MM.1S (cell line): ENCODE results near the gene SRCIN1.

Experiments used
- DNase-seq: peaks from one replicate; pipeline ENCODE4 v3.0.0-alpha.2; 2015
- H2AFZ ChIP-seq: fragments of 300-600 bp; sonication (generic); 2 replicates; pipeline ENCODE4 v1.6.0; 2016; ENCODE audit warnings: antibody characterized with exemption, low read length
- H3F3A ChIP-seq: fragments of 300-600 bp; sonication (generic); 2 replicates; pipeline ENCODE4 v1.6.1; 2016; ENCODE audit warnings: mild to moderate bottlenecking, antibody characterized with exemption, low read length, moderate library complexity, mixed read lengths; ENCODE audit not compliant: insufficient read depth
- H3K27ac ChIP-seq: fragments of 300-600 bp; sonication (generic); 2 replicates; pipeline ENCODE4 v1.5.1; 2016; ENCODE audit warnings: mild to moderate bottlenecking, low read length
- H3K27me3 ChIP-seq: fragments of 300-600 bp; sonication (generic); replicated peaks from 2 replicates; pipeline ENCODE4 v1.6.0; 2016; ENCODE audit warnings: low read length; ENCODE audit not compliant: insufficient read depth
- H3K36me3 ChIP-seq: fragments of 300-600 bp; sonication (generic); replicated peaks from 2 replicates; pipeline ENCODE4 v1.6.1; 2016; ENCODE audit warnings: mild to moderate bottlenecking, low read length, mixed read lengths; ENCODE audit not compliant: insufficient read depth
- H3K4me1 ChIP-seq: fragments of 300-600 bp; sonication (generic); 2 replicates; pipeline ENCODE4 v1.6.1; 2016; ENCODE audit warnings: low read length, mixed read lengths
- H3K4me2 ChIP-seq: fragments of 300-600 bp; sonication (generic); 2 replicates; pipeline ENCODE4 v1.6.0; 2016; ENCODE audit warnings: low read depth, low read length
- H3K4me3 ChIP-seq: fragments of 300-600 bp; sonication (generic); 2 replicates; pipeline ENCODE4 v1.5.1; 2016; ENCODE audit warnings: low read length, mixed read lengths
- H3K79me2 ChIP-seq: fragments of 300-600 bp; sonication (generic); 2 replicates; pipeline ENCODE4 v1.6.1; 2016; ENCODE audit warnings: mixed run types, low read length, mixed read lengths
- H3K9ac ChIP-seq: fragments of 300-600 bp; sonication (generic); 2 replicates; pipeline ENCODE4 v1.6.1; 2016; ENCODE audit warnings: low read length, mixed read lengths
- H3K9me2 ChIP-seq: fragments of 300-600 bp; sonication (generic); replicated peaks from 2 replicates; pipeline ENCODE4 v1.6.1; 2016; ENCODE audit warnings: mild to moderate bottlenecking, low read length, mixed read lengths; ENCODE audit not compliant: insufficient read depth
- H3K9me3 ChIP-seq: fragments of 300-600 bp; sonication (generic); replicated peaks from 2 replicates; pipeline ENCODE4 v1.6.1; 2016; ENCODE audit warnings: mild to moderate bottlenecking, low read length, mixed read lengths; ENCODE audit not compliant: insufficient read depth
- H4K20me1 ChIP-seq: fragments of 300-600 bp; sonication (generic); 2 replicates; pipeline ENCODE4 v1.6.1; 2016; ENCODE audit warnings: mild to moderate bottlenecking, low read length, moderate library complexity, mixed read lengths; ENCODE audit not compliant: insufficient read depth
- CTCF ChIP-seq: fragments of 300-600 bp; sonication (generic); IDR thresholded peaks from 2 replicates; pipeline ENCODE4 v1.5.1; 2016; ENCODE audit warnings: antibody characterized with exemption, low read length, mixed read lengths
- EZH2 ChIP-seq: fragments of 300-600 bp; sonication (generic); optimal IDR thresholded peaks from 2 replicates; pipeline ENCODE3; 2017; ENCODE audit warnings: low read depth, mild to moderate bottlenecking, antibody characterized with exemption, low read length, mixed read lengths
- EZH2phosphoT487 ChIP-seq: fragments of 300-600 bp; sonication (generic); IDR thresholded peaks from 2 replicates; pipeline ENCODE4 v1.6.1; 2018; ENCODE audit warnings: antibody characterized with exemption, low read length

The SRCIN1 gene

GRCh38 chr17:38588788-38589174, 17.0 kb downstream of the SRCIN1 start:
- Histone ChIP-seq H3K4me3 (no peak overlapping the region), H3K27me3 (peaks cover 70% of the 10 kb centered on the region), H2AFZ (no peak overlapping the region), H3K4me2 (no peak overlapping the region), H3K9me3 (no peaks in the 10 kb centered on the region), H3K27ac (no peak overlapping the region), H3K9me2 (no peaks in the 10 kb centered on the region), H3F3A (no peaks in the 10 kb centered on the region), H3K36me3 (no peaks in the 10 kb centered on the region), H4K20me1 (no peaks in the 10 kb centered on the region), H3K9ac (no peak overlapping the region), H3K4me1 (peaks cover 15% of the 10 kb centered on the region), H3K79me2 (no peaks in the 10 kb centered on the region)
- DNase-seq, result no peak
- no peak for TF ChIP-seq EZH2phosphoT487
- no peak for TF ChIP-seq CTCF
- no peak for TF ChIP-seq EZH2

- H2AFZ ChIP-seq, result no peak overlapping the region
- H3K36me3 ChIP-seq, result no peaks in the 10 kb centered on the region
- H3K4me3 ChIP-seq, result no peak overlapping the region
- TF ChIP-seq CTCF, result no peak
- TF ChIP-seq EZH2, result no peak
- TF ChIP-seq EZH2phosphoT487, result no peak
- peaks cover 66% of the 10 kb centered on the region for H3K27me3 ChIP-seq
- no peak for DNase-seq
- H3K9ac ChIP-seq, result no peak overlapping the region
- H3K4me1 ChIP-seq, result peaks cover 15% of the 10 kb centered on the region
- no peaks in the 10 kb centered on the region for H3K9me3 ChIP-seq
- no peak overlapping the region for H3K27ac ChIP-seq
- H3K4me2 ChIP-seq, result no peak overlapping the region
- no peaks in the 10 kb centered on the region for H3F3A ChIP-seq
- H3K79me2 ChIP-seq, result no peaks in the 10 kb centered on the region
- no peaks in the 10 kb centered on the region for H4K20me1 ChIP-seq
- H3K9me2 ChIP-seq, result no peaks in the 10 kb centered on the region
Observed at GRCh38 chr17:38587947-38588787, 17.6 kb downstream of the SRCIN1 start.

- Histone ChIP-seq H3K9me2 (no peaks in the 10 kb centered on the region), H3K9ac (no peak overlapping the region), H3K4me3 (no peak overlapping the region), H3K27ac (no peak overlapping the region), H3K4me1 (peaks cover 14% of the 10 kb centered on the region), H3K36me3 (no peaks in the 10 kb centered on the region), H3K9me3 (no peaks in the 10 kb centered on the region), H3F3A (no peaks in the 10 kb centered on the region), H3K27me3 (peaks cover 71% of the 10 kb centered on the region), H2AFZ (no peak overlapping the region), H4K20me1 (no peaks in the 10 kb centered on the region), H3K79me2 (no peaks in the 10 kb centered on the region), H3K4me2 (no peak overlapping the region)
- no peak for DNase-seq
- TF ChIP-seq CTCF (no peak), EZH2 (no peak), EZH2phosphoT487 (no peak)
Observed at GRCh38 chr17:38587203-38587602, 18.5 kb downstream of the SRCIN1 start.
